ENCODE data around the gene ADGRA1.

DNA sequence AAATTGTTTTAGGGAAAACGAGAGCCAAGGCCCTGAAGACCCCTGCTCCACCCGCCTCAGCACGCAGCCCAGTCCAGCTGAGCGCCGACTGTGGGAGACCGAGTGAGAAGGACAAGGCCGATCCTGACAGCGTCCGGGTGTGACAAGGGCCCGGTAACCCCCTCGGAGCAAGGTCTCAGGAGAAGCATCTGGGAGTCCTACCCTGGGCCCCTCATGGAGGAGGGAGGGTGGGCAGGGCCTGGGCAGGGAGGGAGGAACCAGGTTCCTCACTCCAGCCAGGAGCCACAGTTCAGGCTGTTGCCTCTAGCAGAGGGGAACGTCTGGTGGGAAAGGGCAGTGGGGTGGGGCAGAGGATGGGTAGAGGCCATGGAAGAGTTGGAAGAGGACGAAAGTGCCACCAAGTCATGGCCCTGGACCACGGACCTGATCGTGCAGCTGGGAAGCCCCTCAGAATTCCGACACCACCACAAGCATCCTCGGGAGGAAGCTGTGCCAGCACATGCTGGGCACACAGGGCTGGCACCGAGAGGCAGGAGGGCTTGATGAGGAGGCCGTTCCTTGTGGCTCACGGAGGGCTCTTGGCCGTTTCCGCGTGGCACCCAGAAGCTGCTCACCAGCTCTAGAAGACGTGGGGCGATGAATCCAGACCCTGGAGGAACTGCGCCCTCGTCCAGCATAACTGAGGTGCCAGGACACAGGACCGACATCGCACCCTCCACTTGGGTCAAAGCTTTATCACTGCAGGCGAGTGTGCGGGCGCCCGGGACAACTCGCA, 70.1 kb downstream of the ADGRA1 start:
- TF ChIP-seq POLR2A (IDR thresholded peaks at IDR 0.05; ENCODE audit: low read length) (no peak), GATA1 (IDR thresholded peaks at IDR 0.05; ENCODE audit: low read depth, low read length) (no peak)
